ENCODE measurements around the gene FZD7. TPM values are rescaled to one million over a fixed set of nuclear protein-coding genes. Genes with fewer than 3 reads are reported as not detected.

FZD7 gene
- total and polyA plus RNA-seq, 2 of the 8 experiments (the other 6 are each of a cell fraction or from before 2014, with no cell fraction given): 176 to 246 TPM

DNA sequence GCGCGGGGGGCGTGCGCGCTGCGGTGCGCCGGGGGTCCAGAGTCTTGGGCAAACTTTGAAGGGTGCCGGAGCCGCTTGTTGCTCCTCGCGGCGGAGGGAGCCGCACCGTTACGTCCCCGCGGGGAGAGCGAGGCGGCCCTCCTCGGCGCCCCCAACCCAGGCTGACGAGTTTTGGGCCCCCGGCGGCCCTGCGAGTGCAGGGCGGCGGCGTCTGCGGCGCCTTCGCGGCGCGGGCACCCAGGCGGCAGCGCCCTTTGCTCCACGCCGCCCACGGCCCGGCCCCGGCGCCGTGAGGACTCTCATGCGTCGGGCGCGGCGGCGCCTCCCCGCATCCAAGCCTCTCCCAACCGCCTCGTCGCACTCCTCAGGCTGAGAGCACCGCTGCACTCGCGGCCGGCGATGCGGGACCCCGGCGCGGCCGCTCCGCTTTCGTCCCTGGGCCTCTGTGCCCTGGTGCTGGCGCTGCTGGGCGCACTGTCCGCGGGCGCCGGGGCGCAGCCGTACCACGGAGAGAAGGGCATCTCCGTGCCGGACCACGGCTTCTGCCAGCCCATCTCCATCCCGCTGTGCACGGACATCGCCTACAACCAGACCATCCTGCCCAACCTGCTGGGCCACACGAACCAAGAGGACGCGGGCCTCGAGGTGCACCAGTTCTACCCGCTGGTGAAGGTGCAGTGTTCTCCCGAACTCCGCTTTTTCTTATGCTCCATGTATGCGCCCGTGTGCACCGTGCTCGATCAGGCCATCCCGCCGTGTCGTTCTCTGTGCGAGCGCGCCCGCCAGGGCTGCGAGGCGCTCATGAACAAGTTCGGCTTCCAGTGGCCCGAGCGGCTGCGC is 814 bp downstream of the FZD7 start:
- DNase-seq (ENCODE audit: low read depth in 1 of 2, low spot score in 2 of 2): no peak
- H3K18ac ChIP-seq (ENCODE audit: extremely low read depth, low read length): peak overlapping the region; percentile 96

More for the DNA sequence above, 814 bp downstream of the FZD7 start:
- Histone ChIP-seq H2BK120ac (replicated peaks; ENCODE audit: low read depth, low read length) (no peak overlapping the region), H3K27ac (ENCODE audit: low read depth, low read length) (peak overlapping the region; percentile 80), H4K91ac (replicated peaks; ENCODE audit: insufficient read length, low read length) (peak overlapping the region; percentile 70), H2BK15ac (ENCODE audit: low read length) (no peak overlapping the region), H3K23me2 (ENCODE audit: low read depth, low read length) (peaks cover 9% of the 10 kb centered on the region; the same call in 1 of the 2 replicates), H3K4me2 (ENCODE audit: insufficient read depth in 1 of 2, low read depth in 2 of 2, low read length in 2 of 2) (peak overlapping the region; percentile 61 to 82), H3K4me3 (ENCODE audit: extremely low read depth in 1 of 4, insufficient read depth in 2 of 4, low read depth in 3 of 4, low read length in 4 of 4) (peak overlapping the region; percentile 78 to 96 (median 93)), H3K4me1 (replicated peaks in 1 of 4; ENCODE audit: control insufficient read depth in 3 of 4, insufficient read depth in 4 of 4, low read length in 3 of 4) (peaks cover 4 to 16% (median 8%) of the 10 kb centered on the region in 4 experiments), H3K14ac (ENCODE audit: insufficient read length) (no peak overlapping the region), H4K8ac (ENCODE audit: extremely low read depth, insufficient read depth, low read length) (peak overlapping the region; percentile 77), H2AK5ac (ENCODE audit: low read depth, low read length) (no peak overlapping the region; the same call in 1 of the 2 replicates), H4K5ac (ENCODE audit: insufficient read length, low read depth, low read length) (peak overlapping the region; percentile 64), H3K23ac (ENCODE audit: insufficient read length) (no peak overlapping the region), H3K9me3 (ENCODE audit: insufficient read depth in 2 of 2, low read depth in 1 of 2, low read length in 1 of 2) (no peaks in the 10 kb centered on the region), H2AFZ (ENCODE audit: low read length) (no peak overlapping the region), H4K20me1 (replicated peaks in 1 of 2; ENCODE audit: control insufficient read depth in 1 of 2, insufficient read depth in 2 of 2, low read length in 2 of 2) (peaks cover 30 to 32% of the 10 kb centered on the region in 2 experiments), H2BK5ac (ENCODE audit: low read depth, low read length) (peak overlapping the region; percentile 96), H3K56ac (replicated peaks; ENCODE audit: insufficient read length, low read depth, low read length) (peak overlapping the region; percentile 67), H2BK20ac (ENCODE audit: low read length) (0 out of 2 replicates have a peak overlapping the region, but pooled peaks have one; percentile 13), H3K27me3 (replicated peaks in 1 of 4; ENCODE audit: control insufficient read depth in 3 of 4, extremely low read depth in 1 of 4, insufficient read depth in 3 of 4, low read length in 3 of 4) (no peaks in the 10 kb centered on the region), H3K9ac (replicated peaks in 1 of 4; ENCODE audit: extremely low read depth in 1 of 4, low read depth in 3 of 4, low read length in 3 of 4) (peak overlapping the region; percentile 79 to 95 (median 84)), H3K4ac (replicated peaks; ENCODE audit: insufficient read length, low read depth, low read length) (peak overlapping the region; percentile 32), H3K36me3 (ENCODE audit: control insufficient read depth in 2 of 4, insufficient read depth in 4 of 4, low read length in 3 of 4) (peaks cover 9 to 45% (median 18%) of the 10 kb centered on the region in 4 experiments), H3K79me2 (ENCODE audit: control insufficient read depth in 1 of 2, insufficient read depth in 2 of 2, low read length in 2 of 2) (peaks cover 30 to 64% of the 10 kb centered on the region in 2 experiments), H3K79me1 (ENCODE audit: low read depth, low read length) (no peaks in the 10 kb centered on the region), H2BK12ac (ENCODE audit: low read depth, low read length) (peak overlapping the region; percentile 88; the same call in 1 of the 2 replicates)
- ChIA-PET CTCF (ENCODE audit: partially characterized antibody) (interaction anchor here (0.7 to 2.1 kb wide), 10 partner anchors 9 to 175 kb away, joined by 3 to 6 read pairs (median 4); no protein-coding TSS in a partner anchor), POLR2A (ENCODE audit: partially characterized antibody) (interaction anchor here (0.7 to 2.4 kb wide), 10 partner anchors 10 to 175 kb away, joined by 3 to 11 read pairs (median 4); no protein-coding TSS in a partner anchor)
- no peak for FAIRE-seq
- 1% methylated on average over 95 of the region's 105 CpGs; no CpG with 5 or more reads in 1 of the 2 experiments for WGBS, 2 experiments (ENCODE audit: extremely low coverage in 1 of 2, insufficient coverage in 1 of 2, insufficient read length in 1 of 2, insufficient replicate concordance in 2 of 2, low coverage in 1 of 2, low lambda C conversion rate in 2 of 2, missing lambda C conversion rate in 1 of 2)
- no peak for TF ChIP-seq JUN (IDR thresholded peaks at IDR 0.05; ENCODE audit: low read depth, low read length)
- TF ChIP-seq, protein P1, sequence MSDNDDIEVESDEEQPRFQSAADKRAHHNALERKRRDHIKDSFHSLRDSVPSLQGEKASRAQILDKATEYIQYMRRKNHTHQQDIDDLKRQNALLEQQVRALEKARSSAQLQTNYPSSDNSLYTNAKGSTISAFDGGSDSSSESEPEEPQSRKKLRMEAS (IDR thresholded peaks at IDR 0.05): no peak
- 0 out of 2 replicates have a peak, but pooled peaks have one; percentile 4 for TF ChIP-seq PHF8 (conservative IDR thresholded peaks at IDR 0.05; ENCODE audit: low read depth, low read length)
- TF ChIP-seq ASH2L (IDR thresholded peaks at IDR 0.05; ENCODE audit: low read length): no peak
- peak; percentile 33 for TF ChIP-seq SAP30 (IDR thresholded peaks at IDR 0.05; ENCODE audit: insufficient read depth, insufficient replicate concordance, low read length)
- TF ChIP-seq POLR2A (IDR thresholded peaks at IDR 0.05; ENCODE audit: control extremely low read depth in 1 of 2, low read depth in 2 of 2, low read length in 2 of 2): peak in 1 of 2 experiments; percentile 57; a peak in 1 of 3 replicates
- TF ChIP-seq CREB1 (IDR thresholded peaks at IDR 0.05): 0 out of 2 replicates have a peak, but pooled peaks have one; percentile 9
- peak; percentile 8 to 71; a peak in 2 of 4 replicates for TF ChIP-seq SIN3A (conservative IDR thresholded peaks at IDR 0.05 in 1 of 2, IDR thresholded peaks at IDR 0.05 in 1 of 2; ENCODE audit: low read depth in 1 of 2, low read length in 2 of 2)
- TF ChIP-seq TAF1 (IDR thresholded peaks at IDR 0.05; ENCODE audit: low read depth, low read length): 0 out of 2 replicates have a peak, but pooled peaks have one; percentile 35

Data from H1 (cell line).